Stimulated activated CD8-positive, alpha-beta memory T cell treated with anti-CD3 and anti-CD28 coated beads, Interleukin-12 subunit alpha, Interleukin-12 subunit beta, amount 100 ng/mL, for 24 hours (primary cell): ENCODE data around the gene LCN15.
"Not testable (repeated sequence)": the region's sequence is repeated elsewhere in the genome, so short reads cannot be mapped to it uniquely, and the experiment has no call there.

ENCODE experiments used
- DNase-seq: peaks from one replicate; pipeline ENCODE4 v3.0.0-alpha.2; 2020; ENCODE audit errors: extremely low read depth

LCN15 gene

DNA sequence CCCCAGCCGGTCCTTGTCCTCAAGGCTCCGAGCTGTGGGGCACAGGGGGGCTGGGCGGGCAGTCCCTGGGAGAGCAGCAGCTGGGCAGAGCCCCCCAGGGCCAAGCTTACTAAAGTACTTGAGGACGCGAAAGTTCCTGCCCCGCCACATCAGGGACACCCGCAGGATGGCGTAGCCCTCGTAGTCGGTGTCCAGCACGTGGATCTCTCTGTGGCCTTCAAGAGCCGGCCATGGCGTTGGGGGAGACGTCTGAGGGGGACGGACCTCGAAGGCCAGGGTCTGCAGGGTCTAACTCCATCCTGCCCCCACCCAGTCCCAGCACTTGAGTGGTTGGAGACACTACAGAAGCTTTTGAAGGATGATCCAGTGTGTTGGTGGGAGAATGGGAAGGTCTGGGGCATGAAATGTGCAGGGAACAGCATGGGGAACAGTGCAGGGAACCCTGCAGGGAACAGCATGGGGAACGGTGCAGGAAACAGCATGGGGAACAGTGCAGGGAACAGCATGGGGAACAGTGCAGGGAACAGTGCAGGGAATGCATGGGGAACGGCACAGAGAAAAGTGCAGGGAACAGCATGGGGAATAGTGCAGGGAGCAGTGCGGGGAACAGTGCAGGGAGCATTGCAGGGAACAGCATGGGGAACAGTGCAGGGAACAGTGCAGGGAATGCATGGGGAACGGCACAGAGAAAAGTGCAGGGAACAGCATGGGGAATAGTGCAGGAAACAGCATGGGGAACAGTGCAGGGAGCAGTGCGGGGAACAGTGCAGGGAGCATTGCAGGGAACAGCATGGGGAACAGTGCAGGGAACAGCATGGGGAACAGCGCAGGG, 8.8 kb downstream of the LCN15 start:
- not testable (repeated sequence) for DNase-seq

DNA sequence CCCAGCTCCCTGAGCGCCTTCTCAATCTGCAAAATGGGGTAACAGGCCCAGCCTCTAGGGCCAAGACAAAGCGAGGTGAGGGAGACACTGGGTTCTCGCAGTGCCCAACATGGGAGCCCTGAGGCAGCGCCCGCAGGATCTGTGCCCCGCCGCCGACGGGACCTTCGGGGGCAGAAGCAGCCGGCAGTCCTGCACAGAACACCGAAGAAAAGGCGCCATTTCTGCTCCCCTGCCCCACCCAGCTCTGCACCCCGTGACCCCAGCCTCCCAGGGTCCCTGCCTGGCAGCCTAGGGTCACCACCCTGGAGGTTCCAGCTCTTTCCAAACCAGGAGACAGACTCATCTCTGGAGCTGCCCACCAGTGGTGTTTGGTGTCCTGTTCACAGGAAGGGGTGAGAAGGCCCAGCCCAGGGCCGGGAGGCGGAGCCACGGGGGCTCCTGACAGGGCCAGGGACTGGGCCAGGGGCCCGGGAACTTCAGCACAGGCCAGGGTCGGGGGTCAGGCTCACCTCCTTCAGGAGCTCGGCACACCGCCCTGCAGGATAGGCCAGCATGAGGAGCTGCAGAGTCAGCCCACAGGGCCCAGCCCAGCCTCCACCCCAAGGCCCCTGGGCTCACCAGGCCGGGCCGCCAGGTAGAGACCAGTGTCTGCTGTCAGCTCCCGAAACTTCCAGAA, 9.6 kb downstream of the LCN15 start:
- no peak for DNase-seq

GRCh38 chr9:136754059-136754572, 10.2 kb downstream of the LCN15 start:
- DNase-seq: no peak

GRCh38 chr9:136753371-136754058, 10.8 kb downstream of the LCN15 start:
- no peak for DNase-seq

GRCh38 chr9:136751814-136752213, 12.5 kb downstream of the LCN15 start:
- DNase-seq: no peak

- DNase-seq: no peak
Observed at GRCh38 chr9:136751244-136751643, 13.1 kb downstream of the LCN15 start.

DNA sequence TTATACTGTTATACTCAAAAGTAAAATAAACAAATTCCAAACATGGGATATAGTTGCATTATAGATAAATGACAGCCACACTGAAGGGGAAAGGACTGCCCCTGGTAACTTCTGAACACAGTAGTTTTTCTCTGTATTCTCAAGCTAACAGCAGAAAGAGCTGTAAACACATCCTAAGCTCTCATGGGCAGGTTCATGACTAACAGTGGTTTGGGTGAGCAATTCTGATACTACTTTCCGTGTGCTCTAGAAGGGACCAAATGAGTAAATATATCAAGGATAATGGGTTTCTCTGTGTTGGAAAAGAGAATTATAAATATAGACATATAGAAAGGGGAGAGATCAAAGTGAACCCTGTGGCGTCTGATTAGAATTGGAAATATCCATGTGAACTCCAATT, 13.8 kb downstream of the LCN15 start:
- DNase-seq: no peak

DNA sequence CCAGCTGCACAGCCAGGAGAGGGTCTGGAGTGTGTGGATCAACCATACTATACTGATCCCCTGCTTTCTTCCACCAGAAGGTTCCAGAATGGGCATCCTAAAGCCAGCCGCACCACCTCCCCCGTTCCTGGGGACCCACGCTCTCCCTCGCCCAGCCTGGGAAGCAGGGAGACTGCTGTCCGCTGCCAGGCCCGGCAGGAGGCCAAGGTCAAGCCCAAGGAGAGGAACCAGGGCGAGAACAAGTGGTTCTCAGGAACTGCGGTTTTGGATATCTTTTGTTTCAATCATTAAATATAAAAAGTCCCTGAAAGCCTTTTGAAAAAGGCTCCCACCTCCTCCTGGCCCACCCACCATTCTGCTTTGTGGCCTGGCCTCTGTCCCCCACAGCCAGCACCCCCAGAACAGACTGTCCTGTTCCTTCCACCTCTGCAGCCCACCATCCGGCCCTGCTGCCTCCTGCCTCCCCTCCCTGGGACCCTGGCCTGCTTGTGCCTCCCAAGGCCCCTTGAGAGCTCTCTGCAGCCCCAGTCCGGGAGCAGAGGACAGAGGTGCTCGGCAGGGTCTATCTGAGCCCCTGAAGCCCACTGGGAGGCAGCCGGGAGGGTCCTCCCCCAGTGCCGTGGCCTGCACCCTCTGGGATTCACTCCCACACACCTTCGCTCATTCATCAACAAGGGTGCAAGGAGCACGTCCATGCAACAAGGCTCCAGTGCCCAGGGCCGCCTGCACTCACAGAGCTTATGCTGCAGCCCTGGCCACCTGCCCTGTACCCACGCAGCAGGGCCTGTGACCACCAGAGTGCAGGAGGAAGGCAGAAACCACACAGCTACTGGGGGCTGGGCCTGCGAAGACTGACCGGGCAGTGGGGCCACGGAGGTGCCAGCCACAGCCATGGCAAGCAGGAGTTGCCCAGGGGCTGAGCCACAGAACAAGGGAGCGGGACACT, 15.4 kb downstream of the LCN15 start:
- DNase-seq: no peak

GRCh38 chr9:136748201-136748600, 16.1 kb downstream of the LCN15 start, which contains the start of gene LCN6:
LCN6 (minus strand) TSS chr9:136748525; CDS start chr9:136748483, 42 bp downstream.
- DNase-seq: no peak

- DNase-seq: no peak
Observed at GRCh38 chr9:136747161-136748060, 16.9 kb downstream of the LCN15 start.

DNA sequence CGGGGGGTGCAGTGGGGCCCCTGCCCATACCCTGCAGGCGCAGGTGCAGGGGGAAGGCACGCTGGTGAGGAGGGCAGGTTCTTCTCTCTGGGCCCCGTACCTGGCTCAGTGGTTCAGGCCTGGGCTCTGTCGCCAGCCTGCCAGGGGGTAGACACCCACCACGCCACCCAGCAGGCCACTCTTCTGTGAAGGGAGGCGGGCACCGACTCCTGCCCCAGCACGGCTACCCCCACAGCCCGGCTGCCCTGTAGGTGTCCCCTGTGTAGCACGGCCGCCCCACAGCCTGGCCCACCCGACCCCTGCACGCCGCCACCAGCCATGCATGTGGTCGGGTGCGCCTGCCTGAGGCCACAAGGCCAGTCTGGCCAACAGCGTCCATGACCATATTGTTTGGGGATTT, 17.7 kb downstream of the LCN15 start:
- DNase-seq: no peak

DNA sequence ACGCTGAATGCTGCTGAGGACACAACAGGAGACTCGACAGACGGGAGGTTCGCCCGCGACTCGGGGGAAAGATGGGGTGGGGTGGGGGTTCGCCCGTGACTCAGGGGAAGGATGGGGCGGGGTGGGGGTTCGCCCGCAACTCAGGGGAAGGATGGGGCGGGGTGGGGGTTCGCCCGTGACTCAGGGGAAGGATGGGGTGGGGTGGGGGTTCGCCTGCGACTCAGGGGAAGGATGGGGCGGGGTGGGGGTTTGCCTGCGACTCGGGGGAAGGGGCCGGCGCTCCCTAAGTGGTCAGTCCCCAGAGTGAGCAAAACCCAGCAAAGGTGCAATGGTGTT, 18.2 kb downstream of the LCN15 start:
- no peak for DNase-seq

DNA sequence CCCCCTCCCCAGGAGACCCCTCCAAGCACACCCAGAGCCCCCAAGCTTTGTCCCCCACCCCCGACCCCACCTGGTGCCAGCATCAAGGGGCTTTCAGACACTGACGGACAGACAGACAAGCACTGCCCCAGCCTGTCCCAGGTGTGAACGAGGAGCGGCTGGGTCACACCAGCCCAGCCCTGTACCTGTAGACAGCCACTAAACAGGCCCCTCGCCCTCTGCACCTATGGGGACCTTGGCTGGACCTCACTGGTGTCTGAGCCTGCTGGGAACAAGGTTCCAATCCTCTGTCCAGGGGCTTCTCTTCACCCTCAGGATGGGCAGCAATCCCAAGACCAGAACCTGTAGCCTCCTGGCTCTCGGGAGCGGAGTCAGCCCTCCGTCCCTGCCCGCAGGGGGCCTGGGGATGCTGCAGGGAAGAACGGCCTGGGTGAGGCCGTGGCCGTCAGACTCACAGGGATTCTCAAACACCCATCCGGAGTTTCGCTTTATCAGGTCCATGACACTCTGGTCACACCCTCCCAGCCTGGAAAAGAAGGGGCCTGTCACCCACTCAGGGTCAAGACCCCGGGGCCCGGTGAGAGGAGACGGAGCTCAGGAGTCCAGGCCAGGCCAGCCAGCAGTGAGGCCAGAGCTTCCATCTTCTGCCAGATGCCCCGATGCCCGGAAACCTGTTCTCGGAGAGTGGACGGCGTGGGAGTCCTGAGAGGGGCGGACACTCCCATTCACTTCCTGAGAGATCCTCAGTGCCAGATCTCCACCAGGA, 18.7 kb downstream of the LCN15 start:
- no peak for DNase-seq

DNA sequence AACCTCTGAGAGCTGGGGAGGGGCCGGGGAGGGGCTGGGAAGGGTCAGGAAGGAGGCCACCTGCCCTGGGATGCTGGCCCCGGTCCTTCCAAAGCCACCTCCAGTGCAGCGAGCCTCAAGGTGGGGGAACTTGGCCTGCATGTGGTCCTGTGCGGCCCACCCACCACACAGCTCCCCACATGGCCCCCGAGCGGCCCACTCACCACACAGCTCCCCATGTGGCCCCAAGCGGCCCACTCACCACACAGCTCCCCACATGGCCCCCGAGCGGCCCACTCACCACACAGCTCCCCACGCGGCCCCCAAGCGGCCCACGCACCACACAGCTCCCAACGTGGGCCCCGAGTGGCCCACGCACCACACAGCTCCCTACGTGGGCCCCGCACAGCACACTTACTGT, 19.5 kb downstream of the LCN15 start:
- DNase-seq: no peak

DNA sequence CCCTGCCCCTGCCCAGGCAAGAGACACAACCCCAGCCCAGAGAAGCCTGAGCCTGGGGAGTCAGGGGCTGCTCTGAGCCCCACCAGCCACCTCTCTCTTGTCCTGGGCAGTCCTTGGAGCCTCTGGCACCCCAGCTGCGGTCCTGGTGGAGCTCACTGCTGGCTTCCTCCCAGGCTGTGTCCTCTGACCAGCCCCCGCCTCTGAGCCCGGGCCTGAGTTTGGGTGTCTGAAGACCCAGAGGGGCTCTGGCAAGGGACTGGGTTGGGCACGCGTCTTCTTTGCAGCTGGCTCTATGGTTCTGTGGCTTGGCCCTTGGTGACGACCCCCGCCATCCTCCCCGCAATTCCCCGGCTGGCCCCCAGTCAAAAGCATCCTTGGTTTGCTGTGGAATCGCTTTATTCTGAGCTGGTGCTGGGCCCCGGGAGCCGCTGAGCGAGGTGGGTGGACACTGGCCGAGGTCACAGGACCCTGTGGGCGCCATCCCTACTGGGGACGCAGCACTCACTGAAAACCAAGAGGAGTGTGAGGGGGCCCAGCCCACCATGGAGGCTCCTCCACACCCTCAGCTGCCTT, 20.6 kb downstream of the LCN15 start:
- DNase-seq: no peak

DNA sequence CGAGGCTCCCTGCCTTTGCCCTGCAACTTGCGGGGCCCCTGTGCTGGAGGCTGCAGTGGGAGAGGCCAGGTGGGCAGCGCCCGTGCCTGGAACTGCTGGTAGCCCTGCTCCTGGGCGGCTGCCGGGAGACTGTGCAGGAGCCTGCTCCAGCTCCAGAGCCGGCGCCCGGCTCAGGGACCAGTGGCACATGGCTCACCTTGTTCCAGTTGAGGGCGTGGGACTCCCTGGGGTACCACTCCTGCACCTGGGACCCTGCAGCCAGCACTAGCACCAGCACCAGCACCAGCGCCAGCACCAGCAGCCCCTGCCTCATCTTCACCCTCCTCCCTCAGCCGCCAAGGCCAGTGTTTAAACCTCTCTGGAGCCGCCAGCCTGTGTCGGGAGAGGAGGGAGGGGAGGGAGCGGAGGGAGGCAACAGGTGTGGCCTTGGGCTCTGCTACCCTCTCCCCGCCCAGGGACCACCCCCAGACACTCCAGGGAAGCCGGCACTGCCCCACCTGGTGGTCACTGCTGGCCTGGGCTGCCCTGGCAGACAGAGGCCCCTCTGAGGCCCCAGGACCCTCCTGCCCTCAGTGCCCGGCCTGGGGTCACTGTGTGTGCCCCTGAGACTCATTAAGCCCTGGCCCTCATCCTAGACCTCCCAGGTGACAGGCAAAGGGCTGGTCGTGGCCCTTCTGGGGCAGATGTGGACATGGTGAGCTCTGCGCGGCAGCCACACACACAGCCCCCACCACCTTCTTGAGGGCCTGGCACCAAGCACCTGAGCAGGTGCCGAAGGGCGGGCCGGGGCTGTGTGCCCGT, 21.5 kb downstream of the LCN15 start, which contains the start of gene LCN10:
Gene LCN10, minus strand, starts transcription at position 350 of the 801 bp plus-strand sequence. Its CDS starts 37 bp downstream, at position 313.
- no peak for DNase-seq

DNA sequence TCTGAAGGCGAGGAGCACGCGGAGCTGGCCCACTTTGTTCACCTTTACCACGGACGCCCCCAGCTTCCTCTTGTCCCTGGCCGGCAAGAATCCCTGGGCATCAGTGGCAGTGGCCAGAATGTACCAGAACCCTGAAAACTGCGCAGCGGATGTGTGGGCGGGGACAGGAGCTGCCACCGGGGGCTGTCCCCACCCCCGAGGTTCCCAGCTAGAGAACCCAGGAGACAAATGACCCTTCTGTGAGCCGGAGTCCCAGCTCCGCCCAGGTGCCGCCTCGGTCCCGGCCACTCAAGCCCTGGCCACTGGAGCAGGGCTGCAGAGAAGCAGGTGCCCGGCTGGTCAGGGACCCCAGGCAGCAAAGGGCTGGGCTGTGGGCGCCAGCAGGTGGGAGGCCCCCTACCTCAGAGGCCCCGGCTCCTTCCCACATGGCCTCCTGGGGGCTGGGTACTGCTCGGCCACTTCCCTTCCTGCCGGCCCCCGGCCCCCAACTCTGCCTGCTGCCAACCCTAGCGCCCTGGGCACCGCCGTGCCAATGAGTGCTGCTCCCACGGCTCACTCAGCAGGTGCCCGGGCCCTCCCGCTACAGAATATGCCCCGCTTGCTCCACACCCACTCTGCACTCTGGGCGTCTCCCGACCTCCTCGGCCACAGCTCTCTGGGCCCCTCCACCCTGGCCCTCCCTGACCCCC, 22.3 kb downstream of the LCN15 start:
- DNase-seq: no peak
